Superior temporal gyrus (tissue), 1 donor: Measurements from ENCODE around the gene HIVEP3.
A peak's percentile ranks its signal among the peaks of the same experiment; 100 is the strongest.

Source experiments
- DNase-seq: peaks from one replicate; pipeline ENCODE4 v3.0.0-alpha.2; 2016; ENCODE audit errors: extremely low spot score

The HIVEP3 gene

DNA sequence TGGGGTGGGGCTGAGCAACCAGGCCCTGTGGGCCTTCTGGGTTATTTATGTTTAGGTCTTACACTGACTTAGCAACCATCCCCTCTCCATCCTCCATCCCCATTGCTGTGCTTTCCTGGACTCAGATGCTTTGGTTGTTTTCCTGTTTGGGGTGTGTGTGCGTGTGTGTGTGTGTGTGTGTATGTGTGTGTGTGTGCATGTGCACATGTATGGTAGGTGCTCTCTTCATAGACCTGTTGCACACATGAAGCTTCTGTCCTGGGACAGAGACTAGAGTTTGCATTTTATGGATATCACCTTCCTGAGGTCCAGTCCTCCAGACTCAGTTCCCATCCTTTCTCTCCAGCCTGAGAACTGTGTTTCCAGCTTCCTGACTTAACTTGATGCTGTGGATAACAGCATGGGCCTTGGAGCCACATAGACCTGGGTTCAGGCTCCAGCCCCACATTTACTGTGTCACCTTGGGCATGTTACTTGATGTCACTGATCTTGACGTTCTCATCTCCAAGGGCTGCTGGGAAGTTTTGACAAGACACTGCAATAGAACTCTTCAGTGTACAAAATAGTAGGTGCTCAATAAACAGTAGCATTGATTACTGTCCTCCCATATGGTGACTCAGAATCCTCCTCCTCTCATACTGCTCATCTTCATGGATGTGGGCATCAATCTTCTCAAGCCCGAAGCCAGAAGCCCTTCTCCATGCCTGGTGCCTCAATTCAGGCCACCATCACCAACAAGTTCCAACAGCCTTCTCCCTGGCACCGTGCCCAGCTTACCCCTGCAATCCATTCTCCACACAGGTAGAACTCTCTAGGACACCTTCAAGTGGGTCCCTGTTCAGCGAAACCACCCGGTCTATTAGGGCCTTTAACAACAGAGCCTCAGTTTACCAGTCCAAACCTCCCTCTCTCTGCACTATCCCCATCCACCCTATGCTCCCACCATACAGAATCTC, 252.5 kb downstream of the HIVEP3 start:
- DNase-seq: no peak

DNA sequence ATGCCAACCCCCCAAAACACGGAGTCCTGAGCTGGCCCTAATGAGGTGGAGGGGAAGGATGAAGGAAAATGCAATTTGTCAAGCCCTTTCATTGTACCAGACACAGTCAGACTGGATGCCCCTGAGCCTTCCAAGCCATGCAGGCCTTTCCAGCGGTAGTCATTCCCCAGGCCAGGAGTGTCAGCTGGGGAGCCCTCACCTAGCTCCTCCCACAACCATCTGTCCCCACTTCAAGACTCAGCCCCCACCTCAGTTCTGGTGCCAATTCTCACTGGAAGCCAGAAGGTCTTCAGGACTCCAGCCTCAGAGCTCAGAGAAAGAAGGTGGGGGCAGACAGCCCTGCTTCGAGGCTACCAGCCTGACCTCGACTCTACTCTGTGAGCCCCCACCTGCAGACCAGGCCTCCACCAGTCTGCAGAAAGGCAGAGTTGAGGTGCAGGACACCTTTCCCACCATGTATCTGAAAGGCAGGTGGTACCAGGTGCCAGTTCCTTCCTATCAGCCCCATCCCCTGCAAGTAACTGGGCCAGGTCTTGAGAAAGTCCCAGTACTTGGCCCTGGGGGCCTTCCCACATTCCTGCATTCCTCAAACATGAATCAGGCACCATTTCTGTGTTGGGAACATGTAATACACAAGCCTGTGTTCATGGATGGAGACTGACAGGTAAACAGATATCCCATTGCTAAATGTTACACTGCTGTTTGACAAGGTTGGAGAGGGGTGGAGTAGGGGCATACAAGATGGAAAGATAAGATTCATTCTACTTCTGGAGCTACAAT, 253.7 kb downstream of the HIVEP3 start:
- DNase-seq: no peak

DNA sequence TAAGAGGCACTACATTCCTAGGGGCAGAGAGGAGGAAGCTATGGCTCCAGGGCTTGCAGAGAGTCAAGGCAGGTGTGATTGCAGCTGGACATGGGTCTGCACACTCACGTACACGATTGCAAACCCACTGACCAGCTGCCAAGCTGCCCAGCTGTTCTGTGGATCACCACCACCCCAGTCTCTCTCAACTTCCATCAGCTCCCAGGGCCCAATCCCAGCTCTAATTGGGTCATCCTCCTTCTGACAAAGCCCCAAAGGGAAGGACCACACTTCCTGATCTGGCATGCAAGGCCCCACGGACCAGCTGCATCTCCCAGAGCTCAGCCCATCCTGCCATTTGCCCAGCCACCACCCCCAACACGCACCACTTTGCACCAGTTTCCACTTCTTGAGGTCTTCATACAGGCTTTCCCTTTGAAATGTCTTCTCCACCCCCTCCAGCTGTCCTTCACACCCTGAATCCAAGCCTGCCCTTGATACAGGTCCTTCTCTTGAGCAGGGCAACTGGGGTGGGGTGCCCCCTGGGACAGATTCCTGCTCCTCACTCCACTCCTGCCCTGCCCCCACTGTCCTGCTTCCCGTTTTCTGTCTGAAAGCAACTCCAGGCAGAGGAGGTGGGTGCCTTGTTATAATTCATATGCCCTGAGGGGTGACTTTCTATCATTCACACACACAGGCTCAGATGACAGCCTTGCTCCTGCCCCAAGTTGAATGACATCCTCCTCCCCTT, 254.9 kb downstream of the HIVEP3 start:
- DNase-seq: no peak

DNA sequence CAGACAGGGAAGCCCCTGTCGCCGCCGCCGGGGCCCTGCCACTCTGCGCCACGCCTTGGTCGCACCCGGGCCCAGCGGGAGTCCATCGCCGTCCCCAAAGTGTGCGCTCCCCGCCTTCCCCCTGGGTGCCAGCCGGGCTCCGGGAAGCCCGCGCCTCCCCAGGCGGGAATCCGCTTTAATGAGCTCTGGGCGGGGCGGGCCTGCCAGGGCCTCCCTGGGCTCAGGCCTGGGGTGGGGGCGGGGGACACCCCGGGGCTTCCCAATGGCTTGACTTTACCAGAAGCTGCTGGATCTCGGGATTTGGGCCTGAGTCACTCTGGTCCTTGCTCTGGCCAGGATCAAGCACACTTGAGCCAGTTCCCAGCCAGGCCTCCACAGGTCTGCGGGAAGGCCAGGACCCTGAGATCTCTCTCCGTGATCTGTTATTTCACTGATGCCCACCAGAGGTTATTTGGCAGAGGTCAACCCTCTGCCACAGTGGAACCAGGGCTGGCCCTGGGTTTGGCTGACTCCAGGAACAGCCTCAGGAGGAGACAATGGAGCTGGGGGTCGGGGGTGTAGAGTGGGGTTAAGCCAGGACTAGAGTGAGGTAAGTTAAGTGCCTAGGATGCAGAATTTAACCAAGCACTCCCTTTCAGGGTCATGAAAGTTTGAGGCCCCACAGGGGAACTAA, 255.8 kb downstream of the HIVEP3 start:
- no peak for DNase-seq

DNA sequence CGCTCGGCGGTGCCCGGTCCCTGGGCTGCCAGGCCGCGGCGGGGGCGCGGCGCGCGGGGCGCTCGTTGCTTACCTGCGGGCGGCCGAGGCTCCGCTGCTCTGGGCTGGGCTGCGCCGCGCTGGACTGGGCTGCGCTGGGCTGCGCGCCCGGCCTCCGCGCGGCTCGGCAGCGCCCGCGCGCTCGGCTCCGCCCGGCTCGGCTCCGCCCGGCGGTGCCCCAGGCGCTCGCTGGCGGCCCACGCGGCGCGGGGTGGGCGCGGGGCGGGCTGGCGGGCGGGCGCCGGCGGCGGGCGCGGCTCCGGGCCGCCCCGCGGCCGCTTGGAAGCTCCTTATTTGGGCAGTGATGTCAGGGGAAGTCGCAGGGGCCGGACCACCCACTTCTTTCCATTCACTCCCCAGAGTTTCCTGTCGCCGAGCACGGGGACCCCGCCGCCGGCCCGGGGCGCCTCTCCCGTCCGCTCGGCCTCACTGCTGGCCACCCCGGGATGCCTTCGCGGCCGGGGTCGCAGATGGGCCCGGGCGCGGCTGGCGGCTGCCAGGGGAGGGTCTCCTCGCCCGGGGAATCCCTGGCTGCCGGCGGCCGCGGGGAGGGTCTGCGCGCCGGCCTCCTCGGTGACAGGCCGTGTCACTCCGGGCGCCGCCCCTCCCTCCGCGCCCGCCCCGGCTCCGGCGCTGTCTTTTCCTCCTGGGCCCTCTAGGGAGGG, 256.5 kb downstream of the HIVEP3 start:
- peak; percentile 30 for DNase-seq

DNA sequence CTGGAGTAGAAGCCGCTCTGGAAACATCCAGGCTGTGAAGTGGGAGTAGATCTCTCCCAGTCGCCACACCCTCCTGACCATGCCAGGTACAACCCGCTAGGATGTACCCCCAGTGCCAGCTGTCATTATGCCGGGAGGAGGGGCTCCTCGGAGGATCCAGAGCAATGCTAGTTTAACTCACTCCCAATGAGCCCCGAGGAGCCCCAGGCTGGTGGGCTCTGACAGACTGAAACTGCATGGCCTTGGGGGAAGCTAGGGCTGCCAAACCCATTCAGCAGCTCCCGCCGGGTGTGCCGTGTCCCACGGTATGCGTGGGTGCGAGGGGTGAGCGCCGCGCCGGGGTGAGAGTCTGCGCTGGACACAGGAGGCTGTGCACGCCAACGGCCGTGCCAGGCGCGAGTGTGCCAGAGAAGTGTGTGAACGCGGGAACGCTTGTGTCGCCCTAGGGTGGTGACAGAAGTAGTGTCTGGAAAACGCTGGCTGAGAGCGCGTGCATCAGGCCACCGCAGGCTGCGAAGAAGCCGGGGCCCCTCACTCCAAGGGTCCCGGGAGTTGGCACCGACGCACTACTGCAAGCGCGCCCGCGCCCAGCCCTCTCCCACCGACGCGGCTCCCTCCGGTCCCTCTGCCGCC, 257.2 kb downstream of the HIVEP3 start:
- peak; percentile 29 for DNase-seq

DNA sequence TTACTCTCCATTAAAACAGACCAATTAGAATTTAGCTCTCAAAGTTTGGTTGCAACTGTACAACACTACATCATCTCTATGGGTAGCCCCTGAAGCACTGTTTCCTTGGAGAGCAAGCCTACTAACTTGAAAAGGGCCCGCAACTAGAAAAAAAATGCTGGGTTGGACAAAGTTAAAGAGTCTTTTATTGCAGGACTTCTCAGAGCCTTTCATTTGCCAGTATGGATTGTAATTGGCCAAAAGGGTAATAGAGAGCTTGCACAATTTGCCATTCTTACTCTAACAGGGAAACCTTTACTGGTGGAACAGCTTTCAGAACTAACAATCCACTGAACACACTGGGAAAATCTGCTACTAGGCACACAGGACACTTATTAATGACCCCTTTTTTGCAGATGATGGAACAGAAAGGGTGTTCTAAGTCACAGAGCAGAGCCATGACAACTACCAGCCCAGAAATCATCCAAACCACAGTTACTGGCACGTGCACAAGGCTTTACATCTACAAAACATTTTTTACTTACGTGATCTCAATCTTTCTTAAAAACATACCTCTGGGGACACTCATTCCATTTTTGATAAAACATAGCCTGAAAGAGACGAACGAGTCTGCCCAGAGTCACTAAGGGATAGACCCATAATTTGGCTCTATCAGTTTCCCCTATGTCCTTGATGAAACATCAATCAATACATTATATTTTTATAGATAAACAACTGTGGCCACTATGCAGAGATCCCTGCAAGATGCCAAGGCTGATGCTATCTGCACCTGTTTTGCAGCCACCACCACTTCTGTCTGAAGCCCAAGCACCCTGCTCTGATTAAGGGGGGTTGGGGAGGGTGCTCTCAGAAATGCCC, 257.9 kb downstream of the HIVEP3 start:
- DNase-seq: no peak

DNA sequence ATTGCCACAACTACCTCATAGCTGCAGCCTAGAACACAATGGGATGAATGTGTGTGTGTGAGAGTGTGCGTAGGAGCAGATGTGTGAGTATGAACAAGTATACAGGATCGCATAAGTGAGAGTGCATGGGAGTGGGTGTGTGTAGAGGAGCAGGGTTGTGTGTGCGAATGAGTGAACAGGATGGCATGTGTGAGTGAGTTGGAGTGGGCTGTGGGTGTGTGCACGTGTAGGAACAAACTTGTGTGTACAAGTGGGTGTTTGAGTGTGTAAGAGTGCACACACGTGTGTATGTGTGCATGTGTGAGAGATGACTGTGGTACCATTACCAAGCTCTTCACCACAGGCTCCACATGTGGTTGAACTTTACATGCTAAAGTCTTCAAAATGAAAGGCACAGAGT, 258.8 kb downstream of the HIVEP3 start:
- DNase-seq: no peak

DNA sequence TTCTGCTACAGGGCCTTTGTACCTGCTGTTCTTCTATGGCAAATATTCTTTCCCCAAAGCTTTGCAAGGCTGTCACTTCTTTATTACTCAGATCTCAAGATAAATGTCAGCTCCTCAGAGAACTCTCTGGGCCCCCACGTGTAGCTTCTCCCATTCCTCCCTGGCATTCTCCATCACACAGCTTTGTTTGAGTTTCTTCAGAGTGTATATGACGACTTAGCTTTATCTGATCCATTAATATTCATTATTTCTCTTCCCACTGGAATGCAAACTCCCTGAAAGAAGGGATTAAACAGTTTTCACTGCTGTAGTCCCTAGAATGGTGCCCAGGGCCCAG, 259.6 kb downstream of the HIVEP3 start:
- DNase-seq: no peak

DNA sequence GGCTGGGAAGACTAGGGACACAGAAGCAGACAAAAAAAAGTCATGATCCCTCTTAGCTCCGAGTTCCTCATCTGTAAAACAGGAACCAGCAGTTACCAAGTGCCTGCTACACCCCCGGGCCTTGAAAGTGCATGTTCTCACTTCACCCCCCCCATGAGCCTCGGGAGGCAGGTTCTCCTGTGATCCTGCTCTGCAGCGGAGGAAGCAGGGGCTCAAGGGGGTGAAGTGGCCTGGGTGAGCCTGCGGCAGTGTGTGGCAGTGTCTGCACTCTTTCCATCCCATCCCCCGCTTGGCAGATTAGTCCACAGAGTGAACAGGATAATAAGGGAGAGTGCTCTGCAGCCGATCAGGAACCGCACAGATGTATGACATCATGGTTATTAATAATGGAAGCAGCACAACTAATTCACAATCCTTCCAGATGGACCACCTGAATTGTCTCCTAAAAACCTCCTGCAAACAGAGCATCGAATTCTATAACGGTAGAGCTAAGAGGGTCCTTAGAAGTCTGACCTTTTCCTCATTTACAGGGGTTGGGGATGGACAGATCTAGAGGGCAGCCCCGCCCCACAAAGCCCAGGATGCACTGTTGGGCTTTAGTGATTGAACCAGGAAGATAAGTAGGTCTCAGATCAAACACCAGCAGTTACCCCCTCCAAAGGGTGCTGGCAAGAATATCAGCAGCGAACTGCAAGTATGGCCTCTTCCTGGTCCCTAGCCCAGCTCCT, 260.1 kb downstream of the HIVEP3 start:
- DNase-seq: no peak

DNA sequence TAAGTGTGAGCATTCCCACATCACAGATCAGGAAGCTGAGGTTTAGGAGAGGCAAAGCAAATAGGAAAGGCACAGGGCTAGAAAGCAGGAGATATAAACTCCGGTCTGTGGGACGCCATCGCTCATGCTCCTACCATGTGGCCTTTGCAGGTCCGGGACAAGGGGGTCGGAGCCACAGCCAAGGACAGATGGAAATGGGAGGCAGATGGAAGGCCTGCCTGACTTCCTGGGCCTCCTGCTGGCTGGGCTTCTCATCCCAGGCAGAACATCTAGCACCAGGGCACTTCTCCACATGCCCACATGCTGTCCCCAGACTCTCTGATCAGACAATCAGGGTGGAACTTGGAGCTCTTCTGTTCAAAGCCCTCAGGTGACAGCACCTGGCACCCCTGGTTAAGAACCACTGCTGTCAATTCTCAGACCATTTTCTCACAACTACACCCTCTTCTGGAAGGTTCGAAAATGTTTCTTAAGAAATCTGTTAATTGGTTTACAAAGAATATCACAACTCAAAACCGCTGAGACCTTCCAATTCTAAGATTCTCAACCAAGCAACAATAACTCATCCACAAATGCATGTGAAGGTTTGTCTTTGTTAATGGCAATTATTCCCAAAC, 260.9 kb downstream of the HIVEP3 start:
- no peak for DNase-seq

DNA sequence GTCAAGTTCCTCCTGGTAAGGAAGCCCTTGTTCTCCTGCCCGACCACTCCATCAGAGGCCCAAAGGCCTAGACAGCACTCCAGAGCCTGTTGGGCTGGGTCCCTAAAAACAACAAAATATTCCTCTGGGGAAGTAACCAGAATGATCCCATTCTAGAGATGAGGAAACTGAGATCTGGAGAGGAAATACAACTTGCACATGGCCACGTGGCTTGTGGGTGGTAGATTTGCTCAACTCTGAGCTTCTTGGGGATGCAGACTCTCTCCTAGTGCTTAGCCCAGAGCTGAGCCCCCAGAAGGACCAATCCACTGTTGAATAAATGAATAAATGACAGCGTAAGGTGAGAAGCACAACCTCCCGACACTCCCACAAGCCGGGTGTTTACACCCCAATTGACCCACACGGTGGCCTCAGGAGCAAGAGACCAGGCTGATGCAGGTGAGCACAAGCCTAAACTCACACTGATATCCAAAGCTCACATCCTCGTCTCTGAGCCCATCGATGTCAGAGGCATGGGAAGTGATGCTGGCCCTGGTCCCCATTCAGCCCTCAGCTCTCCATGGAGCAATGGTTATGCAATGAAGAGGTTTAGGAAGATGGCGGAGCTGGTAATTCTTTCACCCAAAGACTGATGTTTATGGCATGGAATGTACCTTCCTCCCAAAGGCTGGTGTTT, 261.8 kb downstream of the HIVEP3 start:
- no peak for DNase-seq

DNA sequence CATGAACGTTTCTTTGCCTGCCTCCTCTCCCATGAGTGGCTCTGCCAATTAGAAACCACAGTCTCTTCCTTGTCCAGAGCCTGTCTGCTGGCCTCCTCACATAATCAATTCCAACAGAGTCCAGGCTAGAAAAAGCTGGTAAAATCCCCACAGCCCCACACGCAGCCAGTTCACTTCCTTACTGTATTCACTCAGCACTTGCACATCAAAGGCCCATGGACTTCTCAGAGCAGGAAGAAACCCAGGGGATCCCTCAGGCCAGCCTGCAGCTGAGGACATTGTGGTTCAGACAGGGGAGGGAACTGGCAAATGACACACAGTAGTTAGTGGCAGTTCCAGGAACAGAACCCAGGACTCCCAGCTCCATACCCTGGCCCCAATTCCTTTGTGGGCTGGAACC, 262.7 kb downstream of the HIVEP3 start:
- DNase-seq: no peak

DNA sequence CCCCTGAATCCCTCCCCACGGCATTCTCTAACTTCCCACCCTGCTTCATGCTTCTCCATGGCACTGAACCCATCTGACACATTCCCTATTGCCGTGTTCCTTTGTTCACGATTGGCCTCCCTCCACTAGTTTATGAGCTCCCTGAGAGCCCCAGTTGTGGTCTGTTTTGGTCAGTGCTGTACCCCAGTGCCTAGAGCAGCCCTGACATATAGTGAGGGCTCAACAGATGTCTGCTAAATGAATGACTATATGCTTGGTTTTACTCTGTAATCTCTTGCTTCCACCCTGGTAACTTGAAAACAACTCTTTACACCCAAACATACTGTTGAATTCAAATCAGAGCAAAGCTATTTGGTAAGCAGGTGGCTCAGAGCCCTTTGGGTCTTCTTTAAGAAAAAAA, 263.1 kb downstream of the HIVEP3 start:
- no peak for DNase-seq

DNA sequence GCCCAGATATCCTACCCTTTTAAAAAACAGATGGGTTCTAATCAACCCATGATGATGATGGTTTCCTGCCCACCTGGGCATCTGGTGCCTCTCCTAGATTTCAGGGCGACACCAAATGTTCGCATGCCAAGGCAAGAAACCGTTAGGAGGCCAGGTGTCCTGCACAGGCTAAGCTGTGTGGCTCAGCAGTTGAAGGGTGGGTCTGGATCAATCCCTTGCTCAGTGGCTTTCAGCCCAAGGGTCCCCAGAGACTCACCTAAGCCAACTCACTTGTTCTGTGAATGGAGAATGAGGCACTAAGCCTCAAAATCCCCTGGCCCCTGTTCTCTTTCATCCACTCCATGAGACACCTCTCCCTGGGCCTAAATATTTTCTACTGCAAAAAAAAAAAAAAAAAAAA, 265.1 kb downstream of the HIVEP3 start:
- DNase-seq: no peak

DNA sequence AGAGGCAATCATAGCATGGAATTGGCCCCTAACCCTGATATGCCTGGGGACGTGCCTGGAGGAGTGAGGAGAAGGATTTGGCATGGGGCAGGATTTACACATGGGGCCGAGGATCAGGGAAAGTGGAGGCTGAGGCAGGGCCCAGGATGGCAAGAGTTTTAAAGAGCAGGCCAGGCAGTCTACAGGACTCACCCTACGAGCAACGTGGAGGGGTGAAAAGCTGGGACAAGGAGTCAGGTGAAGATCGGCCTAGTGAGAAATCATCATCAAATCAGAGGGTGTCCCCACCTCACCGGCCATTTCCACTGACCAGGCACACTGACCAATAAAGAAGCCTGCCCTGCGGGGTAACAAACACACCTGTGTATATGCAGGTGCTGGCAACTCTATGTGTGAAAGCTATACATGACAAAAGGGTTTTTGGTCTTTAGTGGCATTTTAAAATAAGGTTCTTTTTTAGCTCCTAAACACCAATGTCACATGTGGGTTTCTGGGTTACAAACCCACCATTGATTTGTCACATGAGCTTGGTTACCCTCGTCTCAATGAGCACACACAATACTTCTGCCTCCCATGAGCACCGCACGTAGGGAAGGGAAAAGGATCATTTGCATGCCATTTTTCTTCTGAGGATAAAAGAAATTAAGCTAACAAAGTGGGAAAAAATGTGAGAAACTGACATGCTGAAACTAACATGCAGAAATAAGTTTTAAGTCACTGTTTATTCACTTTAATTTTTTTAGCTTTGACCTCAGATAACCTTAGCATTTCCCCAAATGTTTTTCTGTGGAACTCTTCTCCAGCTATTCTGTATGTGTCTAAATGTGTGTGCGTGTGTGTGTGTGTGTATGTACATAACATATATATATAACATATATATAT, 266.1 kb downstream of the HIVEP3 start:
- no peak for DNase-seq
